Measurements from ENCODE around the gene RPA4.

Gene RPA4

GRCh38 chrX:96889726-96890125, 6.0 kb downstream of the RPA4 start:
- H3K4me1 ChIP-seq (ENCODE audit: control insufficient read depth, insufficient read depth, low read length): no peaks in the 10 kb centered on the region
- no peak overlapping the region for H3K9ac ChIP-seq (ENCODE audit: low read length)
- H3K4me3 ChIP-seq (ENCODE audit: low read length): no peak overlapping the region
- H3K36me3 ChIP-seq (ENCODE audit: control insufficient read depth, insufficient read depth, low read length): no peaks in the 10 kb centered on the region
- H3K27me3 ChIP-seq (ENCODE audit: control insufficient read depth, insufficient read depth, low read length): no peaks in the 10 kb centered on the region
- no peak overlapping the region for H3K27ac ChIP-seq (ENCODE audit: low read depth, low read length)

DNA sequence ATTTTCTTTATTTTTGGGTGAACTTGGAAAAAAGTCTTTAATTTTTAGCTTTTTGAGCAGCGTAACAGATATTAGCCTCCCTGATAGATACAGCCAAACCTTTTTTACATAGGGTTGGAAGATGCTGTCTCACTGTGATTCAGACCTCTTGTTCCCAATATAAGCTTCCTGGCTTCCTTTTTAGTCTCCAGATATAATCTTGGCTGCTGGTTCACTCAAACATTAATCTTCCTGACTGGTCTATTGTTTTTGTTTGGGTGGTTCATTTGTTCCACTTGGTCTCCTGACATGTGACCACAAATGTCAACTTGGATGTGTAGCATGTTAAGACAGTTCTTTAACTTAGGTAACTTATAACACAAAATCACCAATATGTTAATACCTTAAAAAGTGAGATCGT, 23.0 kb downstream of the RPA4 start:
- Histone ChIP-seq H3K4me3 (ENCODE audit: low read length) (no peak overlapping the region), H3K36me3 (ENCODE audit: control insufficient read depth, insufficient read depth, low read length) (no peaks in the 10 kb centered on the region), H3K27ac (ENCODE audit: low read depth, low read length) (no peak overlapping the region), H3K9ac (ENCODE audit: low read length) (no peak overlapping the region), H3K27me3 (ENCODE audit: control insufficient read depth, insufficient read depth, low read length) (no peaks in the 10 kb centered on the region), H3K4me1 (ENCODE audit: control insufficient read depth, insufficient read depth, low read length) (no peaks in the 10 kb centered on the region)

DNA sequence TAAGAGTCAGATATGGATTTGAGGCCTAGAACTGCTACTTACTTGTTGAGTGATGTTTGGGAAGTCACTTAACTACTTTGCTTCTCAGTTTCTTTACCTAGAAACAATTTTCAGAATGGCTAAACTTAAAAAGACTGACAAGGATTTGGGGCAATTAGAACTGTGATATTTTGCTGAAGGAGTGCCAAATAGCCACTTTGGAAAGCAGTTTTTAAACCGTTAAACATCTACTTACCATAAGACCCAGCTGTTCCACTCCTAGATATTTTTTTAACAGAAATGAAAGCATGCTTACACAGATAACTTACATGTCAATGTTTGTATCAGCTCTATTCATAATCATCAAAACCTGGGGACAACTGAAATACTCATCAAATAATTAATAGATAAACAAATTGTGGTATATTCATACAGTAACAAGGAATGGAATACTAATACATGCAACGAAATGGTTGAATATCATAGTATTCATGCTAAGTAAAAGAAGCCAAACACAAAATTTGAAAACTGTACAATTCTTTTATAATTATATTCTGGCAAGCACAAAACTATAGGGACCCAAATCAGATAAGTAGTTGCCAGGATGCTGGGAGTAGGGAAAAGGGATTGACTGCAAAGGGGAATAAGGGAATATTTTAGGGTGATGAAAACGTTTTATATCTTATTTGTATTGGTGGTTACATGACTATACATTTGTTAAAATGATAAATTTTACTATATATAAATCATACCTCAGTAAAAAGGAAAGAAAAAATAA, 24.0 kb downstream of the RPA4 start:
- Histone ChIP-seq H3K9ac (ENCODE audit: low read length) (no peak overlapping the region), H3K36me3 (ENCODE audit: control insufficient read depth, insufficient read depth, low read length) (no peaks in the 10 kb centered on the region), H3K4me3 (ENCODE audit: low read length) (no peak overlapping the region), H3K27me3 (ENCODE audit: control insufficient read depth, insufficient read depth, low read length) (no peaks in the 10 kb centered on the region), H3K27ac (ENCODE audit: low read depth, low read length) (no peak overlapping the region), H3K4me1 (ENCODE audit: control insufficient read depth, insufficient read depth, low read length) (no peaks in the 10 kb centered on the region)

GRCh38 chrX:96909291-96909690, 25.6 kb downstream of the RPA4 start:
- no peaks in the 10 kb centered on the region for H3K4me1 ChIP-seq (ENCODE audit: control insufficient read depth, insufficient read depth, low read length)
- no peak overlapping the region for H3K9ac ChIP-seq (ENCODE audit: low read length)
- H3K27ac ChIP-seq (ENCODE audit: low read depth, low read length): no peak overlapping the region

DNA sequence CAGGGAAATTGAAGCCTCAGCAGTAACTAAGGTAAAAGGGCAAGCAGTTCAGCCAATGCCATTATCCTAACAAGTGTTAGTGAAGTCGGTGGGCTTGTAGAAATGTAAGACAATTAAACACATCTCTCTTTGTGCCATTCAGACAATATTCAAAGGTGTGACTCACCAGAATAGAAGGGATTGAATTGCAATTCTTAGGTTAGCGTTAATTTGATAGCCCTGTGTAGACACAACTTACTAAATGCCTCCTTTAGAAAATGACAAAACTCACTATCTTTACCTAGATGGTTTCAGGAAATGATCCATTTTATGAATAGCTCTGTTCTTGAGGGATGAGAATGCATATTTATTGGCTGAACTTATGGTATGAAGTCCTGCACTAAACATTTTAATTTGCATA, 35.2 kb downstream of the RPA4 start:
- no peak overlapping the region for H3K27ac ChIP-seq (ENCODE audit: low read depth, low read length)
- no peak overlapping the region for H3K4me3 ChIP-seq (ENCODE audit: low read length)
- H3K36me3 ChIP-seq (ENCODE audit: control insufficient read depth, insufficient read depth, low read length): no peaks in the 10 kb centered on the region
- H3K27me3 ChIP-seq (ENCODE audit: control insufficient read depth, insufficient read depth, low read length): no peaks in the 10 kb centered on the region
- H3K9ac ChIP-seq (ENCODE audit: low read length): no peak overlapping the region
- H3K4me1 ChIP-seq (ENCODE audit: control insufficient read depth, insufficient read depth, low read length): no peaks in the 10 kb centered on the region

More at GRCh38 chrX:96909291-96909690, 25.6 kb downstream of the RPA4 start:
- Histone ChIP-seq H3K36me3 (ENCODE audit: control insufficient read depth, insufficient read depth, low read length) (no peaks in the 10 kb centered on the region), H3K27me3 (ENCODE audit: control insufficient read depth, insufficient read depth, low read length) (no peaks in the 10 kb centered on the region), H3K4me3 (ENCODE audit: low read length) (no peak overlapping the region)

GRCh38 chrX:96919672-96920071, 36.0 kb downstream of the RPA4 start:
- no peaks in the 10 kb centered on the region for H3K36me3 ChIP-seq (ENCODE audit: control insufficient read depth, insufficient read depth, low read length)
- no peaks in the 10 kb centered on the region for H3K4me1 ChIP-seq (ENCODE audit: control insufficient read depth, insufficient read depth, low read length)
- H3K27me3 ChIP-seq (ENCODE audit: control insufficient read depth, insufficient read depth, low read length): no peaks in the 10 kb centered on the region
- no peak overlapping the region for H3K27ac ChIP-seq (ENCODE audit: low read depth, low read length)
- H3K4me3 ChIP-seq (ENCODE audit: low read length): no peak overlapping the region
- H3K9ac ChIP-seq (ENCODE audit: low read length): no peak overlapping the region

DNA sequence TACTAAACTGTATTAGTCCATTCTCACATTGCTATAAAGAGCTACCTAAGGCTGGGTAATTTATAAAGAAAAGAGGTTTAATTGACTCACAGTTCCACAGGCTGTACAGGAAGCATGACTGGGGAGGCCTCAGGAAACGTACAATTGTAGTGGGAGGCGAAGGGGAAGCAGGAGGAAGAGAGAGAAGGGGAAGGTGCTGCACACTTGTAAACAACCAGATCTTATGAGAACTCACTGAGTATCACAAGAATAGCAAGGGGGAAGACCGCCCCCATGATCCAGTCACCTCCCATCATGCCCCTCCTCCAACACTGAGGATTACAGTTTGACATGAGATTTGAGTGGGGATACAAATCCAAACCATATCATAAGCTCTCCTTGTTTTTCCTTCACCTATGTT, 40.9 kb downstream of the RPA4 start:
- Histone ChIP-seq H3K36me3 (ENCODE audit: control insufficient read depth, insufficient read depth, low read length) (no peaks in the 10 kb centered on the region), H3K4me3 (ENCODE audit: low read length) (no peak overlapping the region), H3K27me3 (ENCODE audit: control insufficient read depth, insufficient read depth, low read length) (no peaks in the 10 kb centered on the region), H3K4me1 (ENCODE audit: control insufficient read depth, insufficient read depth, low read length) (no peaks in the 10 kb centered on the region), H3K27ac (ENCODE audit: low read depth, low read length) (no peak overlapping the region), H3K9ac (ENCODE audit: low read length) (no peak overlapping the region)

- no peaks in the 10 kb centered on the region for H3K4me1 ChIP-seq (ENCODE audit: control insufficient read depth, insufficient read depth, low read length)
- no peak overlapping the region for H3K9ac ChIP-seq (ENCODE audit: low read length)
- no peak overlapping the region for H3K27ac ChIP-seq (ENCODE audit: low read depth, low read length)
- no peaks in the 10 kb centered on the region for H3K36me3 ChIP-seq (ENCODE audit: control insufficient read depth, insufficient read depth, low read length)
- no peaks in the 10 kb centered on the region for H3K27me3 ChIP-seq (ENCODE audit: control insufficient read depth, insufficient read depth, low read length)
- no peak overlapping the region for H3K4me3 ChIP-seq (ENCODE audit: low read length)
Observed at GRCh38 chrX:96929036-96929435, 45.3 kb downstream of the RPA4 start.
